Coronary artery (tissue), 2 donors: ENCODE results near the gene MAP4K2.

Experiments
- DNase-seq: peaks from one replicate; pipeline ENCODE4 v3.0.0-alpha.2; 2017; ENCODE audit warnings: low spot score
- H3K27ac ChIP-seq, 2 donors: fragments of 200-600 bp; sonication (generic); one replicate each; pipeline ENCODE4 v1.5.1; 2016 to 2019
- H3K4me3 ChIP-seq: fragments of 200-600 bp; sonication (generic); 2 replicates; pipeline ENCODE4 v1.5.1; 2016; ENCODE audit warnings: mild to moderate bottlenecking, moderate library complexity
- TF ChIP-seq, protein P1 (sequence below): fragments of 200-600 bp; sonication (generic); IDR thresholded peaks from one replicate; pipeline ENCODE4 v1.5.1; 2019; ENCODE audit warnings: antibody characterized with exemption

MAP4K2 gene

DNA sequence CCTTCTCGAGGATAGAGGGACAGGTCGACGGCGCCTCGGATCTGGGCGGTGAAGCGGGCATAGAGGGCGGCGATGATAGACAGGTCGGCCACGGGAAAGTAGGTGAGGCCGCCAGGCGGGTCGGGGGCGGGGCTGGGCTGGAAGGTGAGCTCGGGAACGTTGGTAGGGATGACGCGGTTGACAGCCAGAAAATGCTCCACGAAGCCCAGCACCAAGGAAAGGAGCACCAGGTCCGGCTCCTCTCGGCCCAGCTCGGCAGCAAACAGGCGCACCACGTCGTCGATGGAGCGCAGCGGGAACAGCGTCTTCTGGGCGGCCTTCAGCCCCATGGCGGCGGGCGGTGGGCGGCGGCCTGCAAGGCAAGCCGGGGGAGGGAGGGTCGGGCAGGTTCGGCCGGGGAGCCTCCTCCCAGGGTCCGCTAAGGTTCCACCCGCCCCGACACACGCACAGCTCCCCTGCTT lies 6.8 kb upstream of the MAP4K2 start:
- Histone ChIP-seq H3K4me3 (peak overlapping the region; percentile 91), H3K27ac (peak overlapping the region; percentile 77 to 78)
- TF ChIP-seq, protein P1, sequence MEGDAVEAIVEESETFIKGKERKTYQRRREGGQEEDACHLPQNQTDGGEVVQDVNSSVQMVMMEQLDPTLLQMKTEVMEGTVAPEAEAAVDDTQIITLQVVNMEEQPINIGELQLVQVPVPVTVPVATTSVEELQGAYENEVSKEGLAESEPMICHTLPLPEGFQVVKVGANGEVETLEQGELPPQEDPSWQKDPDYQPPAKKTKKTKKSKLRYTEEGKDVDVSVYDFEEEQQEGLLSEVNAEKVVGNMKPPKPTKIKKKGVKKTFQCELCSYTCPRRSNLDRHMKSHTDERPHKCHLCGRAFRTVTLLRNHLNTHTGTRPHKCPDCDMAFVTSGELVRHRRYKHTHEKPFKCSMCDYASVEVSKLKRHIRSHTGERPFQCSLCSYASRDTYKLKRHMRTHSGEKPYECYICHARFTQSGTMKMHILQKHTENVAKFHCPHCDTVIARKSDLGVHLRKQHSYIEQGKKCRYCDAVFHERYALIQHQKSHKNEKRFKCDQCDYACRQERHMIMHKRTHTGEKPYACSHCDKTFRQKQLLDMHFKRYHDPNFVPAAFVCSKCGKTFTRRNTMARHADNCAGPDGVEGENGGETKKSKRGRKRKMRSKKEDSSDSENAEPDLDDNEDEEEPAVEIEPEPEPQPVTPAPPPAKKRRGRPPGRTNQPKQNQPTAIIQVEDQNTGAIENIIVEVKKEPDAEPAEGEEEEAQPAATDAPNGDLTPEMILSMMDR, result no peak
- DNase-seq, result no peak

DNA sequence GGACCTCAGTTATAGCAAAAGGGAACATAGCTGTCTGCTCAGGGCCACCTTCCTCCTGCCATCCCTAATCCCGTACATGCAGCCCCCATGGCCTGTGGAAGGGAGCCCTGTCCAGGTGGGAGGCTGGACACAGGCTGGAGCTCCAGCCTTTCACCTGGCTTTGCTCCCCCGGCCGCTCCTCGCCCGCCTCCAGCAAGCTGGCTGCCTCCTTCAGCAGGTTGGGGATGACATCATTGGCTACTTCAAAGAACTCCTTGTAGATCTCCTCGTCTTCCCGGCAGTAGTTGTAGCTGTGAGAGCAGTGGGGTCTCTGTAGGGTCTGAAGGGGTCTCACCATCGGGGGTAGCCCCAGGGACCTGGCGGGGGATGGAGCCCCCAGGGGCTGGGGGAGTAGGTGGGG lies 2.5 kb upstream of the MAP4K2 start:
- no peak overlapping the region for H3K4me3 ChIP-seq
- no peak for DNase-seq
- TF ChIP-seq, protein P1, result no peak
- H3K27ac ChIP-seq, result no peak overlapping the region

- TF ChIP-seq, protein P1, result no peak
- no peak for DNase-seq
- Histone ChIP-seq H3K4me3 (peak overlapping the region; percentile 89), H3K27ac (peak overlapping the region; percentile 92 to 95)
Measured at GRCh38 chr11:64804346-64805210, 1.6 kb upstream of the MAP4K2 start.

DNA sequence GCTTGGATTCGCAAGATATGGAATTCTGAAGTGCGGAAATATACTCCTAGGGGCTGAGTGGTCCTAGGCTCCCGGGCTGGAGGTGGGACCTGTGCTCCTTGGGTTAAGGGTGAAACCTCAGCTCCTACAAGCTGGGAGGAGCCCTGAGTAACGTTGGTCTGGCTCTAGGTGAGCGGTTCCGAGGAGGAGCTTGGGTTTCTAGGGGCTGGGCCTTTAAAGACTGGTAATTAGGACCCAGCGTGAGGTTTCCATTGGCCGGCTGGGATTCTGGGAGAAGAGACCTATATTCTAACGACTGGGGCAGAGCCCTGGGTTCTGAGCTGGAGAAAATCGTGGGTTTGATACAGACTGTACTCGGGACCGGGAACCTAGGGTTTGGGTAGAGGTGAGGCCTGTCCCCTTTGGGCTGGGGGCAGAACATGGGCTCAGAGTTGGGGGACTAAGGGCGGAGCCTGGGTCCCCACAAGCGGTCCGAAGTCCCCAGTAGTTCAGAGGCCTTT lies 882 bp upstream of the MAP4K2 start:
- peak overlapping the region; percentile 89 for H3K4me3 ChIP-seq
- H3K27ac ChIP-seq, result peak overlapping the region; percentile 92 to 95
- TF ChIP-seq, protein P1, result no peak
- DNase-seq, result no peak

GRCh38 chr11:64802370-64803157 lies 450 bp downstream of the MAP4K2 start:
- Histone ChIP-seq H3K27ac (peak overlapping the region; percentile 83 to 95), H3K4me3 (peak overlapping the region; percentile 89)
- TF ChIP-seq, protein P1, result no peak
- no peak for DNase-seq

DNA sequence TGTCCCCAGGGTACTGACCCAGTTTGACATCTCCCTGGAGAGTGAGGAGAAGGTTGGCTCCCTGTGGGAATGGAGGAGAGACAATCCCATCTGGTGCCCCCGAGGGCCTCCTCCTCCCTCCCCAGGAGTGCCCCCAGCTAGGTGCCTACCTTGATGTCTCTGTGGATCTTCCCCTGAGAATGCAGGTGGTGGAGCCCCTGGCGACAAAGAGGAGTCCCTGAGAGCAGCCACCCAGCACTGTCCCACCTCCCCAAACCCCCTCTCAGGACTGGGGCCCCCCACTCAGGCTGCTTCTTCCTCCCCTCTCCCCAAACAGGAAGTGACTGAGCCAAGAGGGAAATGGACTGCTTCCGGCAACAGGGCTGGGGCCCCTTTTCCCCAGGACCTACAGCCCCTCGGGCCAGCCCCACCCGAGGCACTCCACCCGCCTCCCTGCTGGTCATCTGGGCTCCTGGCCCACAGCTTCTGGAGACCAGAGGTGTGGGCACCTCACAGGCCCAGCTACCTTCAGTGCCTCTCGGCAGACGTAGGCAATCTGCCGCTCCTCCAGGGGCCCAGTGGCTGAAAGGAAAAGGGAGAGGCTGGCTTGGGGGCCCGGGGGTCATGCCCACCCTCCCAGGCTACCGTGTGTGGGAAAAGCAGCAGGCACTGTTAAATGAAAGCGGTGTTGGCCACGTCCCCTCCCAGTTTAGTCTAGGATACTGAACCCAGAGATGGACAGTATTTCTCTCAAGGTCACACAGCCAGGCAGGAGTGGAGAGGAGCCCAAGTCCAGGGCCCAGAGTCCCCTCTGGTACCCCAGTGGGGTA lies 1.2 kb downstream of the MAP4K2 start:
- peak overlapping the region; percentile 89 for H3K4me3 ChIP-seq
- TF ChIP-seq, protein P1, result no peak
- peak overlapping the region; percentile 83 to 95 for H3K27ac ChIP-seq
- DNase-seq, result no peak
